ENCODE measurements around the gene PGLYRP1.

Gene PGLYRP1

DNA sequence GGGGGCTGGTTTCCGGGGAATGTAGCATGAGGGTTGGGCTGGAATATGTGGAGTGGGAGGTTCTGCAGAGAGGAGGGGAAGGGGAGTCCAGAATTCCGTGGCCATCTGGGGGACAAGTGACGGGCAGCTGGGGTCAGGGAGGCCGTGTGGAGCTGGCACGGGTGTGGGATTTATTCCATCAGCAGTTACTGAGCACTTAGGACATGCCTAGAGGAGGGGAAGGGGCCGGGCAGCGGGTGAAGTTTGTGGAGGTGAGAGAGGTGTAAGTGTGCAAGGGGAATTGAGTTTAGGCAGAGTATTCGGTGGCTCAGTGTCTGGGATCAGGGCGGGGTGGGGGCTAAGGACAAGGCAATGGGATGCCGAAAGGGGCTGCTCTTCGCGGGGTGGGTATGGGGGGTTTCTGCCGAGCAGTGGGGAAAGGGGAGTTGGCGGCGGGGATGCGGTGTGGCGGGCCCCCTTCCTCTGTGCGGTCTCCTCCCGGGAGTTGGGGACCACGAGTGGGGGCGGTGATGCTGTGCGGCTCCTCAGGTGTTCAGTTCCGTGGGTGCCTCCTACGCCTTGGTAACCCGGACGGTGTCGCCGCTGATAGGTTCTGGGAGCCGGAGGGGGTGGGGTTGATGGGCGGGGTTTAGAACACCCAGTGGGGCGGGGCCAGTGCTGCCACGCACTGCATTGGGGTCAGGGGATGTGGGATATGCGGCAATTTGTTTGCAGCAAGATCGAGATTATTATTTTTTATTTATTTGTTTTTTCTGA, 22.2 kb downstream of the PGLYRP1 start:
- peak; percentile 52 for DNase-seq (ENCODE audit: low read depth)

DNA sequence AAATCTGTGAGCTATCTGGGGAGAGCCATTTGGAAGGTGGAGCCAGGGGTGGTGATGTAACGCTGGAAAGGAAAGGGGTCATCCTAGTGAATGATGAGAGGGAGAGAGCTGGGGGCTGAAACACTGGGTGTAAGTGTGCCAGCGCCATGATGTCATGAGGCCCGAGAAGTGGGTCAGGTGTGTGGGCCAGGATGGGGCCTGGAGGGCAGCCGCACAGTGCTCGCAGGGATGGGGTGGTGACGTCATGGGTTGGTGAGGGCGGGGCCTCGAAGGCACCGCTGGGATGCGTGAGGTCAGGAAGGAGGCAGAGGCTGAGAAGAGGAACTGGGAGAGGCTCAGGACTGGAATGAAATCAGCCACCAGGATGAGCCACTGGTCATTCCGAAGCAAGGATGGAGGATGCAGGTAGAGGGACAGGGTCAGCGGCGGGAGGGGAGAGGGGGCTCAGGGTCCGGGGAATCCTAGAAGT, 23.2 kb downstream of the PGLYRP1 start:
- no peak for DNase-seq (ENCODE audit: low read depth)

DNA sequence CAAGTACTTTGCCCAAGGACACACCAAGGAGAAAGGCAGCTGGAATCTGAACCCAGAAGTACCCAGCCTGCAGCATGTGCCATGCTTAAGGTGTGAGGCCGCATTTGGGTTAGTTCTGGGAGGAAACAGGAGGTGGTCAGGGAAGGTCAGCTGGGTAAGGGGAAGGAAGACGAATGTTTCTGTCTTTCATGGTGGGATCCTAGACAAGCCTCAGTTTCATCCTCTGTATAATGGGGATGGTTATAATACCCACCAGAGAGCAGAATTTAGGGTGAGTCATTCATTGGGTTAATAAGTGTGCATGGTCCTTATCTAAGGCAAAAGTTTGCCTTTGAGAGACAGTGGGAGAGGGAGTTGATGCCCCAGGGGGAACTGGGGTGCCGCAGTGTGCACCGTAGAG, 24.0 kb downstream of the PGLYRP1 start:
- no peak for DNase-seq (ENCODE audit: low read depth)

DNA sequence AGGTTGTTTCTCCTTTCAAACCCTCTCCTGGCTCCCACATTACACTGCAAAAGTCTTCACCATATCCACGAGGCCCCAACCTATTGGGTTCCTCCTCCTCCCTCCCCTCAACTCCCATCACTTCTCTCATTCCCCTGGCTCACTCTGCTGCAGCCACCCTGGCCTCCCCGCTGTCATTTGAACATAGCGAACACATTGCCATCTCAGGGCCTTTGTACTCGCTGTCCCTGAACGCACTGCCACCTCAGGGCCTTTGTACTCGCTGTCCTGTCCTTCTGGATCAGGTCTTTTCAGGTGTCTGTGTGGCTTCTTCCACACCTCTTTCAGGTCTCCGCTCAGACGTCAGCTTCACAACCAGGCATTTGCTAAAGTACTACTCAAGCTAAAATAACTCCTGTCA, 25.9 kb downstream of the PGLYRP1 start:
- DNase-seq (ENCODE audit: low read depth) = no peak

DNA sequence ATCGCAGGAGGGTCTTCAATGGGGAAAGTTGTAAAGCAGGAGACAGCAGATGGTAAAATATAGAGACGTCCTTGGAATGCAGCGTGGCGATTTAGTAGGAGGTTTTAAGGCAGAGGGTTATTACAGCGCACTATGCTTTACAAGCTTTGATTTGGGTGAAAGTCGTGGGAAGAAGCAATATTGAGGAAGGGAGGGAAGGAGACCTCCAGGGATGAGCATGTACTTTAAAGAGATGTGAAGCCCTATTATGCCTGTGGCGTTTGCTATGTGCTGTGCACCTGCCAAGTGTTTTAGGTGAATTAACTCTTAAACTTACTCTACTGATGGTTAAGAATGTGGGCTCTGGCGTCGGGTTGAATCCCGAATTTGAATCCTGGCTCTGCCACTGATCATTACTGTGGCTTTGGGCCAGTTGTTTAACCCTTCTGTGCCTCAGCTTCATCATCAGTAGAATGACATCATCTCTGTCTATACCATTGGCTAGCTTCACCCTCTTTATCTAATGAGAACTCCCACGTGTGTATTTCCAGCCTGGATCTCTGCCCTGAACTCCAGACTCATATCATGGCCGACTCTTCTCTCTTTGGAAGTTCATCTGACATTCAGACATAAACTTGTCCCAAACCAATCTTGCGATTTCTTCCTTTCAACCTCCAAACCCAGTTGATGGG, 27.0 kb downstream of the PGLYRP1 start:
- no peak for DNase-seq (ENCODE audit: low read depth)

DNA sequence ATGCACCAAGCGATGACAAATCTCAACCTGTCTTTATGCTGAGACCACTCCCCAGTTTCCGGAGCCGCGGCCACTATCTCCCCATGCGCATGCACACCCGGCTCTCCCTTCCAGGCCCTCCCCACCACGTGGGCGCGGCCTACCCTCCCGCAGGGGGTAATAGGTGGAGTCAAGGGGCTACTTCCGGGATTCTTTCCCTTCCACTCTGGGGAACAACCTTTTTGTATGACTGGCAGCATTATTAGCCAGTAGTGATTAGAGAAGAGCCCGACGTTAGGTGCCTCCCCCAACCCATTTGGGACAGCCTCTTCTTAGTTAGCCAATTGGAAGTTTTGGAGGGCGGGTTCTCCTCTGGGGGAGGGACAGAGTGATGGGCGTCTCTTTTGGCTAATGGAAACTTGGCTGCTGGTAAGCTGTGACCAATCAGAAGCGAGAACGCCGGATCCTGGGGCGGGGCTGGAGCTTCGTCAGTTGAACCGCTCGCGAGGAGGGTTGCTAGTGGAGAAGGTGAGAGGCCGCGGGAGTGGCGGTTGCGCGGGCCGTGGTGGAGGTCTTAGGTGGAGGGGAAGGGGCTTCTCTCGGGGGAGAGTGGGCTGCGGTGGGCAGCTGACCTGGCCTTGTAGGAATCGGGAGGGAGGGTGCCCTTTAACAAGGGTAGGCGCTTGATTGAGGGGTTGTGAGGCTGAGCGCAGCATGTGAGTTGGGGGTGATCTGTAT, 27.7 kb downstream of the PGLYRP1 start, which contains the start of gene CCDC61:
Gene CCDC61 (plus strand): TSS at position 470 of the 717 bp plus-strand sequence. CDS start 7,552 bp downstream, outside the sequence.
- peak; percentile 91 for DNase-seq (ENCODE audit: low read depth)

DNA sequence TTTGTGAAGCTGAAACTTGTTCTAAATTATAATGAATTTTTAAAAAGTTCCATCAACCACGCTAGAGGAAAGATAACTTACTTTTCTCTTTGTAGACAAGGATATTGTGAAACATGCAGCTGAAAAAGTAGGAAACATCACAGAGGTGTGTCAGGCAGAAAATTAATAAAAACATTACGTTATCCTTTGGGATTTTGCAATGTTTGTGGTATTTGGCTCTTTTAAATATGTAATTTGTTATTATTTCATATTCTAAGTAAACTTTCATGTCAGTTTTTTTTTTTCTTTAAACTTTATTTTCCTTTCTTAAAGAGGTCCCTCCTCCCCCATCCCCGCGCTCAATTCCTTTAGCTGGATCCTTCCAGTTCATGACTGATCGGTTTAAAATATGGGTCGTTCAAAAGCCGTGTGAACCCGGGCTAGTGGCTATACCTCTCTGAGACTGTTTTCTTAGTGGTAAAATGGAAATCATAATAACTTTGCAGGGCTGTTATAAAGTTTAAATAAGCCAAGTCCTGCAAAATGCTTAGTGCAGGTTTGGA, 28.3 kb downstream of the PGLYRP1 start:
- DNase-seq (ENCODE audit: low read depth) = no peak

DNA sequence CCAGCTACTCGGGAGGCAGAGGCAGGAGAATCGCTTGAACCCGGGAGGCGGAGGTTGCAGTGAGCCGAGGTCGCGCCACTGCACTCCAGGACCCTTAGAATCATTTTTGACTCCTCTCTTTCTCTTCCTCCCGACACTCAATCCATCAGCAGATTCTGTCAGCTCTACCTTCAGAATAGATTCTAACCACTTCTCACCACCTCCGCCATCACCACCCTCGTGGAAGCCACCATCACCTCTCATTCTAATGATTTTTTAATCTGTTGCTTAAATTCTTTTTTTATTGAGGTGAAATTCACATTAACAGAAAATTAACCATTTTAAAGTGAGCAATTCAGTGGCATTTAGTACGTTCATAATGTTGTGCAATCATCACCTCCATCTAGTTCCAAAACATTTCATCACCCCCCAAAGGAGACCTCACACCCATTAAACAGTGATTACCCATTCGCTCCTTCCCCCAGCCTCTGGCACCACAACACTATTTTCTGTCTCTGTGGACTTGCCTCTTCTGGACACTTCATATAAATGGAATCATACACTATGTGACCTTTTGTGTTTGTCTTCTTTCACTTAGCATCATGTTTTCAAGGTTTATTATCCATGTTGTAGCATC, 32.6 kb downstream of the PGLYRP1 start:
- no peak for DNase-seq (ENCODE audit: low read depth)

DNA sequence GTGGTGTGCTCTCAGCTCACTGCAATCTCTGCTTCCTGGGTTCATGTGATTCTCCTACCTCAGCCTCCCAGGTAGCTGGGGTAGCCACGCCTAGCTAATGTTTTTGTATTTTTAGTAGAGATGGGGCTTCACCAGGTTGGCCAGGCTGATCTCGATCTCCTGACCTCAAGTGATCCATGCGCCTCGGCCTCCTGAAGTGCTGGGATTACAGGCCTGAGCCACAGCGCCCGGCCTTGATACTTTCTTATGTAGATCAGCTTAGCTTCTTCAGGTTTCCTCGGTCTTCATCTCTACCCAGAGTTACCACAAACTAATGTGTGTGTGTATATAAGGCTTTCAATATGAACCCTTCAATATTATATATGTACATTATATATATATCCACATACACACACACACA, 37.5 kb downstream of the PGLYRP1 start:
- DNase-seq (ENCODE audit: low read depth) = no peak

DNA sequence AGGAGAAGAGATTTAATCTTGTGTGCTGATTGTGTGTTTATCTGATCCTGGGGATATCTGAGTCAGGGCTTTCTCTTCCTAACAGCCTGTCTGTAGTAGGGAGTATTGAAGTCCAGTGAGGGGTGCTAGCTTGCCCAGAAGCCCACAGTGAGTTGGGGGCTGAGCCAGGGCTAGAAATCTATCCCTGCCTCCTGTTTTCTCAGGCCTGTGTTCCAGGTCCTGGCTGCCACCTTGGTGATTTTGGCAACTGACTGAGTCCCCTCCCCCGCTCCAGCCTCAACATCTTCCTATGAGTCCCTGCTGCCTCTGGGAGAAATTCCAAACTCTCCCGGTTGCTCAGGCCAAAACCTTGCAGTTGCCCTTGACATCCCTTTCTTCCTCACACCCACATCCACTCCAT, 41.5 kb downstream of the PGLYRP1 start:
- no peak for DNase-seq (ENCODE audit: low read depth)

DNA sequence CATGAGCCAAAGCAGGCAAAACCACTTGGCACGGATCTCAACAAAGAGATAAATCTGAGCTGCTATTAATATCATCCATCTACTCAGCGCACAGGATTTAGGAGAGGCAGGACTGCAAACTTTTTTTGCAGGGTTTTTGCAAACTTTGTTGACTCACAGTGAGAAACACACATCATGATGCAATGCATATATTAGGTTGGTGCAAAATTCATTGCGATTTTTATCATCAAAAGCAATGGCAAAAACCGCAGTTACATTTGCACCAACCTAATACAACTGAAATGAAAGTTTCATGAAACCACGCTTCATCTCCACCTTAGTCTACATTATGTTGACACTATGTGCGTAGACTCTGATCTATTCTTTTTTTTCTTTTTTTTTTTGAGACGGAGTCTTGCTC, 44.7 kb downstream of the PGLYRP1 start:
- no peak for DNase-seq (ENCODE audit: low read depth)

DNA sequence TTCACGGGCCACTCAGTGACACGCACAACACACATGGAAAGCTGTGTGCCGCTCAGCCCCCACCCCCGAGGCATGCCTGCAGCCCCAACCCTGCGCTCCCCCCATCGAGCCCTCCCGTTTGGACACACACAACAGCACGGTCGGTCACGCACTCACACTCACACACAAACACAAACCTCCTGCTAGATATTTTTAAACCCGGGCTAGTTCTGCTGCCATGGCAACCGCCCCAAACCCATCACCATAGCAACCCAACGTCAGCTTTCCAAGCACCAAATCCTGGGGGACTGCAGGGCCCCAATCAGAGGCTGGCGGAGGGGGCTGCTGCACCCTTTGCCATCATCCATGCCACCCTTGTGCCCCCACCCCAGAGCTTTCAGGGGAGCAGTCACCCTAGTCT, 46.7 kb downstream of the PGLYRP1 start:
- no peak for DNase-seq (ENCODE audit: low read depth)

DNA sequence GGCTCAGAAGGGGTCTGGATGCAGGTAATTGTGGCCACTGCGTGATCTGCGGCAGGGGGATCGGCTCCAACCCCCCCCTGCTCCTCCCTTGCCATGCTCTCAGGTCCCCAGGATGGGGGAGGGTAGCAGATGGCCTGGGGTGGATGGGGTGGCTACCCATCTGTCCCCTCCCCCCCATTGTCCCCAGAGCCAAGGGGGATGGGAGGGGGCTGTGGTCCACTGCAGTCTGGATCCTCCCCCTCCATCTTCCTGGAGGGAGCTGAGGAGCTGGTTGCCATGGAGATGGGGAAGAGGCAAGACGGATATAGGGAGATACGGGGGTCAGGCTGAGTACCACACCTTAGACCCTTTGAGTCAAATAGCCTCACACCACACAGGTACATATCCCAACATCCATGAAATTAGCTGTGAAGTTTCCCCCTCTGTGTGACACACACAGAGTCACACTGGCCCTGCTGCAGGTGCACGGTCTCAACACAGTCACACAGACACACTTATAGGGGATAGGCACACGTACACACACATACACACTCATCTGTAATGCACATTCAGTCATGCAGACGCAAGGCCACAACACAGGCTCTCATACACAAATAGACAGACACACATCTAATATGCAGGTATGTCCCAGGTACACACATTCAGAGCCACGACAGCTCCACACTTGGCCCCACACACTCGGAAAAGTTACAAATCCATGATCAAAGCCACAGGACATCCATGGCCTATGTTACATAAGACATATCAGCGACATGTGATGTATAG, 47.4 kb downstream of the PGLYRP1 start:
- DNase-seq (ENCODE audit: low read depth) = no peak

DNA sequence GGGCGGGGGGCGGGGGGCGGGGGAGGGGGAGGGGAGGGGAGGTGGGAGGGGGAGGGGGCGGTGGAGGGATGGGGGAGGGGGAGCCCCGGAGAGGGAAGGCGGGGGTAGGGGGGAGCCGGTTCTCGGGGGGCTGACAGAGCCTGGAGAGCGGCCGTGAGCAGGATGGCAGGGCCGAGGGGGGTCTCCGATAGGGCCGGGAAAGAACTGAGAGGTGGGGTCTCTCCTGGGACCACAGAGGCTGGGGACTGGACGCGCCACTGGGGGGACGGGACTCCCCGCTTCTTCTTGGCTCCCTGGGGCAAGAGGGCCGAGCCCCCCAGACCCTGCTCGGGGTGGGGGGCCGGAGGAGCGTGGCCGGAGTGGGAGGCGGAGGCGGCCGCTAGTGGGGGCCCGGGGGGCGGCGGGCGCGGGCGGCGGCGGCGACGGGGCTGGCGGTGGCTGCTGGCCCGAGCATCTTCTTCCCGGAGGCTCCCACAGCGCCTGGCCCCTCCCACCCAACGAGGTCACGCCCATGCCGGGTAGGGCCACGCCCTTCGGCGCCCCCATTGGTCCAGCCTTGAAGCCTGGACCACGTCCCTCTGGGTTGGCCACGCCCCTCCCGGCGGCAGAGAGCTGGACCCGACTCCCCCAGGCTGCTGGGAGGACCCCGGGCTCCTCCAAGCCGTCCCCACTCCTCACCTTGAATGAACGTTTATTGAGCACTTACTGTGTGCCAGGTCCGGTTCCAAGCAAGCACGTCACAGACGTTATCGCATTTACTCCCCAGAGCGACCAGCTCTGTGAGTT, 49.1 kb downstream of the PGLYRP1 start, which contains the start of gene NOVA2:
Gene NOVA2 (minus strand): TSS at position 313 of the 786 bp plus-strand sequence. CDS start 514 bp downstream, outside the sequence.
- peak; percentile 65 for DNase-seq (ENCODE audit: low read depth)

DNA sequence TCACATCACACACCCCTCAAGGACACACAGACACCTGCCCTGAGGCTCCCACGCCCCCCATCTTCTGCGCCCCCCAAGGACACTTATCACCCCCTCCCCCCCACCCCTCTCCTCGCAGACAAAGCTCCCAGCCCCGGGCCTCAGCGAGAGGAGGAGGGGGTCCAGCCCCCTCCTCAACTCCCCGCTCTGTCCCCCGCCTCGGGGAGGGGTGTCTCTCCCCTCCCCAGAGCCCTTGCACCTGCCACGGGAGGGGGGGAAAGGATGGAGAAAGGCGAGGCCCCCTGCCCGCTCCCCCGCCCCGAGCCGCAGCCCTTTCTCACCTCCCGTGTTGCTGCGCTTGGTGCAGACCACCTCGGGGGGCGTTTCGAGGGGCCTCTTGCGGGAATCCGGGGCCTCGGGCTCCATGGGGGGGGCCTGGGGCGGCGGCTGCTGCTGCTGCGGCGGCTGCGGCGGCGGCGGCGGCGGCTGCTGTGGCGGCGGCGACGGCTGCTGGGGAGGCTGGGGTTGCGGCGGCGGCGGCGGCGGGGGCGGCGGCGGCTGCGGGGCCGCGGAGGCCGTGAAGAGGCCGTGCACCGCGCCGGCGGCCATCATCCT, 49.8 kb downstream of the PGLYRP1 start:
- no peak for DNase-seq (ENCODE audit: low read depth)

DNA sequence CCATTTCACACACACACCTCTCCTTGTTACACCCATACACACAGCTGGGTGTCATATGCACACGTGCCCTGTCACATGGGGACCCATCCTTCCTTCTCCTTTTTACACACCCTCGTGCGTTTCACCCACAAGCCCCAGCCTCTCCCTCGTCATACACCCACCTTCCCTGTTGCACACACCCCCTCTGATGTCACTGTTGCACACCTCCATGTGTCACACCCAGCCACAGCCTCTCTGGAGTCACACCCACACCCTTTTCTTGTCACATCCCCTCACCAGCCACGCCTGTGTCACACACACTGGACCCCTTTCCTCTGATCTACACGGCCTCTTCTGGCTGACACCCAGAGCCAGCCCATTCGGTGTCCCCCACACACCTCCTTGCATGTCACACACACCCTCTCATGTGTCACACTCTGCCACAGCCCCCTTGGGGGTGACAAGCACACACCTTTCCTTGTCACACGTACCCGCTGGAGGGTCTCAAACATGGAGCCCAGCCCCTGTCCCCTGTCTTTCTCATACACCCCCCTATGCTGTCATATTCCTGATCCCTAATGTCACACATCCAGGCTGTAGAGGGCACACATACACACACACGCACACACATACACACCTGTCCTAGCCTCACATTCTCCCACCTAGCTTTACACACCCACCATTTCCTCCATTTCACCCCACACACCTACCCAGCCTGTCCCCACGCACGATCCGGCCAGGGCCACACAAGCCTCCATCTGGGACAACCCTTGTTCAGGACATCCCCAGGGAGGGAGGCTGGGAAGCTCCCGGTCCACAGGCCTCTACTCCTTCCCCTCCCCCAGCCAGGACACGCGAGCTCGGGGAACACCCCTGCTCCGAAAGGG, 50.5 kb downstream of the PGLYRP1 start:
- DNase-seq (ENCODE audit: low read depth) = no peak

DNA sequence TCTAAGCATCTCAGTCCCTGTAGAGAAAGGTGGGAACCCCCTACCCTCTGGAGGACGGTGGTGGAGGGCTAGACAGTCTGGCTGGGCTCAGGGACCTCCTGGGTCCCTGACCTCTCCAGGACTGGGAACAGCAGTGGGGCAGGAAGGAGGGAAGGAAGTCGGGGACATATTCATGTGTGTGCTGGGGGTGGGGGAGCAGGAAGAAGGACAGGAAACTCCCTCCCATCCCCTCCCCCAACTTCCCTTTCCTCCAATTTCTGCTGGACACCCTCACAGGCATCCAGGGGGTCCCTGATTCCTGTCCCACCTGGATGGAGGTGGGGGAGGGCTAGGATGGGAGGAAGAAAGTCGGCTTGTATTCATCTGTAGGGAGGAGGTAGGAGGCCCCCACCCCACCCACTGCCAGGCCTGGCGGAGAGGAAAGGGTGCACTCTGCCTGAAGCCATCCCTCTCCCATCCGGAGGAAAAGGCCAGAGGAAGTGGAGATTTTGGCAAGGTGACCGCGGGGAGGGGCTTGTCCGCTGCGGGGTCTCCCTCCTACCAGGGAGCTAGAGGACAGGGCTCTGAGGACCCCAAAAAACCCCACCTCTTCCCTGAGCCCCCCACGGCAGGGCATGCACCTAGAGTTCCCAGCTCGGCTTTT, 51.5 kb downstream of the PGLYRP1 start:
- DNase-seq (ENCODE audit: low read depth) = no peak

DNA sequence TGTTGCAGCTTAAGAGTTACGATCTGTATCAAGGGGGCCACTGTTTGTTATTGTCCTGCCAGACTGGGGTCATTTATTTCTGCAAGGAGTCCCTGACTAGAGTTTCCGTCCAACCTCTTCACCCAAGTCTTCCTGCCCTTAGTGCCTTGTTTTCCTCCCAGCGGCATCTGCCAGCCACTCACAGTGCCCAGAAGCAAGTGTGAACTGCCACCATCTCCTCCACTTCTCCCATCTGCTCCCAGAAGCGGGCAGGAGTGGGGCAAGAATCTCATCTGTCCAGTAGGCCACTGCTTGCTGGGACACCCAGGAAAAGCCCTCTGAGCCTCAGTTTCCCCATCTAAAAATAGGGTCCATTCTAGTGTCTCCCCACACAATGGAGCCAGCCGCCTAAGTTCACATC, 53.2 kb downstream of the PGLYRP1 start:
- DNase-seq (ENCODE audit: low read depth) = no peak
